ENCODE results near the gene DISC1.
"Not testable (repeated sequence)": the region's sequence is repeated elsewhere in the genome, so short reads cannot be mapped to it uniquely, and the experiment has no call there.

Gene DISC1

GRCh38 chr1:231626535-231626950, at the start of gene DISC1:
TSS of gene DISC1 (plus strand) at chr1:231626790. CDS start at chr1:231626868, 78 bp downstream.
- peak; percentile 77 for DNase-seq

GRCh38 chr1:231576804-231577718, 49.5 kb upstream of the DISC1 start:
- no peak for DNase-seq

GRCh38 chr1:231580874-231581273, 45.7 kb upstream of the DISC1 start:
- DNase-seq = no peak

- peak; percentile 64 for DNase-seq
These were observed 44.7 kb upstream of the DISC1 start for GRCh38 chr1:231581859-231582258.

- peak; percentile 6 for DNase-seq
These were observed 43.2 kb upstream of the DISC1 start for GRCh38 chr1:231583376-231583775.

- DNase-seq = peak; percentile 33
These were observed 42.5 kb upstream of the DISC1 start for GRCh38 chr1:231584117-231584516.

GRCh38 chr1:231584921-231585320, 41.7 kb upstream of the DISC1 start:
- DNase-seq = no peak

- DNase-seq = no peak
These were observed 36.0 kb upstream of the DISC1 start for GRCh38 chr1:231590453-231591198.

- no peak for DNase-seq
These were observed 35.1 kb upstream of the DISC1 start for GRCh38 chr1:231591466-231591865.

- no peak for DNase-seq
These were observed 33.8 kb upstream of the DISC1 start for GRCh38 chr1:231592809-231593208.

GRCh38 chr1:231593264-231593663, 33.3 kb upstream of the DISC1 start:
- DNase-seq = not testable (repeated sequence)

- DNase-seq = no peak
These were observed 32.5 kb upstream of the DISC1 start for GRCh38 chr1:231594123-231594522.

GRCh38 chr1:231594749-231595148, 31.8 kb upstream of the DISC1 start:
- no peak for DNase-seq

- DNase-seq = no peak
These were observed 30.2 kb upstream of the DISC1 start for GRCh38 chr1:231596337-231596791.

GRCh38 chr1:231597971-231598370, 28.6 kb upstream of the DISC1 start:
- no peak for DNase-seq

GRCh38 chr1:231600458-231600976, 26.1 kb upstream of the DISC1 start:
- DNase-seq = no peak

GRCh38 chr1:231601824-231602672, 24.5 kb upstream of the DISC1 start:
- no peak for DNase-seq

GRCh38 chr1:231602673-231602984, 24.0 kb upstream of the DISC1 start:
- no peak for DNase-seq

- peak; percentile 81 for DNase-seq
These were observed 22.9 kb upstream of the DISC1 start for GRCh38 chr1:231603598-231604275.

- no peak for DNase-seq
These were observed 22.3 kb upstream of the DISC1 start for GRCh38 chr1:231604276-231604621.

GRCh38 chr1:231605149-231606100, 21.2 kb upstream of the DISC1 start:
- DNase-seq = no peak

Data from NCI-H2171 treated with DMSO at 0.1 percent for 48 hours (cell line).